AG04449 (cell line): ENCODE data around the gene TNFRSF1A.

Source experiments
- CTCF ChIA-PET: fragments of 350-600 bp; formaldehyde crosslinking; extraction: SDS; loops from one replicate; lab custom pipeline; 2021; ENCODE audit warnings: antibody characterized with exemption; lab: Yijun Ruan, JAX
- POLR2A ChIA-PET: fragments of 400-600, 350-600 bp; formaldehyde crosslinking; extraction: SDS; loops from one replicate; lab custom pipeline; 2020; ENCODE audit warnings: antibody characterized with exemption, inconsistent platforms; lab: Yijun Ruan, JAX
- DNase-seq: peaks from one replicate; pipeline ENCODE4 v3.0.0-alpha.2; 2010; ENCODE audit warnings: low read depth, low spot score
- H3K4me3 ChIP-seq: 2 replicates; pipeline ENCODE4 v1.5.1; 2011; ENCODE audit warnings: low read depth, mild to moderate bottlenecking, control low read depth, low read length
- CTCF ChIP-seq: IDR thresholded peaks from one replicate; pipeline ENCODE4 v1.5.1; 2011; ENCODE audit warnings: mild to moderate bottlenecking, moderate library complexity, low read length, control low read depth, inconsistent platforms; ENCODE audit not compliant: insufficient read depth; ENCODE audit errors: missing control alignments

TNFRSF1A gene

DNA sequence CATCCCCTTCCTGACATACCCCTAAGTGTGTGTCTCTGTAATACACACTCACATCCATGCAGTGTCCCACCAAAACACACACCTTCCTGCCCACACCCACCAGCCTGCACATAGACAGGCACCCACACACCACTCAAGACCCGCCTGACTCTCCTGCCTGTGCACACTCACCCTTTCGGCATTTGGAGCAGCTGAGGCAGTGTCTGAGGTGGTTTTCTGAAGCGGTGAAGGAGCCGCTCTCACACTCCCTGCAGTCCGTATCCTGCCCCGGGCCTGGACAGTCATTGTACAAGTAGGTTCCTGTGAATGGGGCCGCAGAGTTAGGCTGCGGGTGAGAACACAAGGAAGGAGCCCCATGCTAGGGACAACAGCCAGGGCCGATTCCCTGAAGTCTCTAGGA is 8.3 kb downstream of the TNFRSF1A start:
- no peak overlapping the region for H3K4me3 ChIP-seq
- CTCF ChIA-PET, result interaction anchor here (1.4 to 5.4 kb wide), 3 partner anchors 12 to 132 kb away, joined by 3 to 43 read pairs (median 5); no protein-coding TSS in a partner anchor
- POLR2A ChIA-PET, result interaction anchor here (1.1 to 2.5 kb wide), 6 partner anchors 8 to 200 kb away, joined by 3 to 12 read pairs (median 6); partner anchors contain the start of genes GAPDH, TNFRSF1A and VAMP1
- DNase-seq, result peak; percentile 57
- TF ChIP-seq CTCF, result no peak

DNA sequence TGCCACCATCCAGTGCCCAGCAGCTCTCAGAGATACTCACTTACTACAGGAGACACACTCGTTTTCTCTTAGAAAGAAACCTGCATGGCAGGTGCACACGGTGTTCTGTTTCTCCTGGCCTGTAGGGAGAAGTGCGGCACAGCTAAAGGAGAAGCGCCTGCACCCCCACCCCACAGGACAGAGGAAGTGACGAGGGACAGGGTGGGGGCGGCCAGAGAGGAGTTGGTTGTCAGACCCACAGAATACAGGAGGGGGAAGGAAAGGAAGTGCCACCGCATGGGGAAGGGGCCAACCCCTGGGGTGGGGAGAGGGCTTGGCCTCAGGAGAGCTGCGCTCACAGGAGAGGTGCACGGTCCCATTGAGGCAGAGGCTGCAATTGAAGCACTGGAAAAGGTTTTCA is 8.8 kb downstream of the TNFRSF1A start:
- DNase-seq, result no peak
- no peak for TF ChIP-seq CTCF
- POLR2A ChIA-PET, result interaction anchor here (0.8 to 2.5 kb wide), 9 partner anchors 9 to 201 kb away, joined by 3 to 12 read pairs (median 4); partner anchors contain the start of genes GAPDH, LTBR, TNFRSF1A and VAMP1
- no peak overlapping the region for H3K4me3 ChIP-seq
- CTCF ChIA-PET, result interaction anchor here (0.9 to 5.4 kb wide), 5 partner anchors 12 to 345 kb away, joined by 3 to 43 read pairs (median 5); no protein-coding TSS in a partner anchor

DNA sequence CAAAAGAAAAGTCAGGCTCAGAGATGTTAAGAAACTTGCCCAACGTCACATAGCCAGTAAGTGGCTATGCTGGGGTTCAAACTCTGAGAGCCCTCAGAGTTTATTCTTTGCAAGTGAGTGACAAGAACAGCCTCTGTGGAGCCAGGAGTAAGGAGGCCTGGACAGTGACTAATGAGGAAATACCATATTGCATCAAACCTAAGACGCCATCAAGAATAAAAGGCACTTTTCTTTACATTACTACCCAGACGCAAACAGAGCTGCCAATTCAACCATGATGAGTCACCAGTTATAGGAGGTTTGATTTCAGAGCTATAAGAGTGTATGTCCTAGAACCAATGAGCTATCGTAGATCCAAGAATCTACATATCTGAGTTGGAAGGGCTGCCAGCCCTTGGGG is 9.4 kb downstream of the TNFRSF1A start:
- CTCF ChIA-PET, result interaction anchor here (0.9 to 5.4 kb wide), 5 partner anchors 13 to 344 kb away, joined by 3 to 43 read pairs (median 5); no protein-coding TSS in a partner anchor

GRCh38 chr12:6330999-6331714 is 10.7 kb downstream of the TNFRSF1A start:
- no peak overlapping the region for H3K4me3 ChIP-seq
- CTCF ChIA-PET, result interaction anchor here (1.5 to 1.9 kb wide), 2 partner anchors 135 to 343 kb away, joined by 4 to 5 read pairs; no protein-coding TSS in a partner anchor
- POLR2A ChIA-PET, result no interaction called here
- TF ChIP-seq CTCF, result no peak
- DNase-seq, result no peak

More for the DNA sequence above, 9.4 kb downstream of the TNFRSF1A start:
- peak; percentile 73 for DNase-seq
- no peak overlapping the region for H3K4me3 ChIP-seq
- POLR2A ChIA-PET, result interaction anchor here (0.8 to 2.5 kb wide), 8 partner anchors 9 to 202 kb away, joined by 3 to 12 read pairs (median 4); partner anchors contain the start of genes GAPDH, LTBR, TNFRSF1A and VAMP1
- TF ChIP-seq CTCF, result no peak

DNA sequence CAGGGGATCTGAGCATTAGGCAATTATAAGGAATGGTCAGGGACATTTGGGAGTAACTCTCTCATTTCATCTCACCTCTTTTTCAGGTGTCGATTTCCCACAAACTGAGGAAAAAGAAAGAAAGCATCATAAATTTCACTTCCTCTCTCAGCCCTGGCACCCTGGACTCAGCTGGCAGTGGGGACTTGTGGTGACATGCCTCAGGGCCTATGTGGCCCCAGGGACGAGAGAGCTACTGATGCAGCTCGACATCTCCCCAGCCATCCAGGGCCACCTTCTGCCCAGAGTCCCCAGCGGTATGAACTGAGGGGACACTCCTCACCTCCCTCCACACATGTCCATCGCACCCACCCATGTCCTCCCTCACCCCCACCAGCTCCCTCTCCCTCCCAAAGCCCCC is 11.7 kb downstream of the TNFRSF1A start:
- no peak for DNase-seq
- CTCF ChIA-PET, result interaction anchor here (0.6 to 1.5 kb wide), 3 partner anchors 51 to 233 kb away, joined by 3 to 4 read pairs (median 3); no protein-coding TSS in a partner anchor
- H3K4me3 ChIP-seq, result no peak overlapping the region
- no peak for TF ChIP-seq CTCF
- POLR2A ChIA-PET, result no interaction called here

DNA sequence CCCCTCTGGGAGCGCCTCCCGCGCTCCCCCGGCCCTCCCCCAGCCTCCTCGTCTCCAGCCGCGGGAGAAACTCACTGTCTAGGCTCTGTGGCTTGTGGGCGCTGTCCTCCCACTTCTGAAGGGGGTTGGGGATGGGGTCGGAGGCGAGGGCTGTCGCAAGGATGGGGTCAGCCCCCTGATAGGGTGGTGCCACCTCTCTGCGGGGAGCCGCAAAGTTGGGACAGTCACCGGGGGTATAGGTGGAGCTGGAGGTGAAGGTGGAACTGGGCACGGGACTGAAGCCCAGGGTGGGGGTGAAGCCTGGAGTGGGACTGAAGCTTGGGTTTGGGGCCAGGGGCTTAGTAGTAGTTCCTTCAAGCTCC is 12.2 kb downstream of the TNFRSF1A start:
- TF ChIP-seq CTCF, result no peak
- no peak for DNase-seq
- H3K4me3 ChIP-seq, result no peak overlapping the region
- ChIA-PET CTCF (interaction anchor here (0.6 to 2.4 kb wide), 3 partner anchors 51 to 233 kb away, joined by 3 to 12 read pairs (median 3); no protein-coding TSS in a partner anchor), POLR2A (no interaction called here)
